Measurements from ENCODE around the gene ASL. TPM values are rescaled to one million over a fixed set of nuclear protein-coding genes. Genes with fewer than 3 reads are reported as not detected.
"Not testable (repeated sequence)": the region's sequence is repeated elsewhere in the genome, so short reads cannot be mapped to it uniquely, and the experiment has no call there.

The ASL gene
- total RNA-seq, 4 donors from 2014 or later: 7.2 to 63.2 (median 22.4) TPM

GRCh38 chr7:66119245-66119850, 43.7 kb downstream of the ASL start:
- H3K27me3 ChIP-seq: no peaks in the 10 kb centered on the region
- no peak overlapping the region for H3K4me3 ChIP-seq
- TF ChIP-seq POLR2A (IDR thresholded peaks at IDR 0.05) (no peak), CTCF (IDR thresholded peaks at IDR 0.05) (no peak)
- H3K9me3 ChIP-seq: no peaks in the 10 kb centered on the region
- peaks cover 7 to 10% of the 10 kb centered on the region in 2 donors for H3K4me1 ChIP-seq
- H3K36me3 ChIP-seq: no peaks in the 10 kb centered on the region
- DNase-seq: no peak
- H3K27ac ChIP-seq: no peak overlapping the region
- intact Hi-C loops (cut with DNase I; ENCODE audit: low total_unique reads): no loop called here

GRCh38 chr7:66123175-66123528, 47.5 kb downstream of the ASL start:
- no peak overlapping the region for H3K27ac ChIP-seq
- no peaks in the 10 kb centered on the region for H3K36me3 ChIP-seq
- intact Hi-C loops (cut with DNase I; ENCODE audit: low total_unique reads): no loop called here
- H3K27me3 ChIP-seq: no peaks in the 10 kb centered on the region
- H3K4me3 ChIP-seq: no peak overlapping the region
- H3K9me3 ChIP-seq: no peaks in the 10 kb centered on the region
- DNase-seq: no peak
- peaks cover under 1 to 4% of the 10 kb centered on the region in 2 donors for H3K4me1 ChIP-seq
- TF ChIP-seq CTCF (IDR thresholded peaks at IDR 0.05): no peak
- TF ChIP-seq POLR2A (IDR thresholded peaks at IDR 0.05): no peak

GRCh38 chr7:66124569-66124861, 48.9 kb downstream of the ASL start:
- H3K27me3 ChIP-seq; DNase-seq; H3K9me3 ChIP-seq; H3K36me3 ChIP-seq; H3K4me3 ChIP-seq; H3K4me1 ChIP-seq; intact Hi-C loops (cut with DNase I; ENCODE audit: low total_unique reads): not testable (repeated sequence)
- H3K27ac ChIP-seq: peak overlapping the region in 1 of 2 donors; percentile 54

- Histone ChIP-seq H3K4me1 (peaks cover 0 to 4% of the 10 kb centered on the region in 2 donors), H3K4me3 (no peak overlapping the region), H3K27me3 (no peaks in the 10 kb centered on the region), H3K36me3 (no peaks in the 10 kb centered on the region), H3K27ac (peak overlapping the region in 1 of 2 donors; percentile 15), H3K9me3 (no peaks in the 10 kb centered on the region)
- TF ChIP-seq CTCF (IDR thresholded peaks at IDR 0.05): no peak
- DNase-seq: no peak
- intact Hi-C loops (cut with DNase I; ENCODE audit: low total_unique reads): no loop called here
Measured at GRCh38 chr7:66125052-66125694, 49.6 kb downstream of the ASL start.

GRCh38 chr7:66125781-66126352, 50.2 kb downstream of the ASL start:
- H3K36me3 ChIP-seq; intact Hi-C loops (cut with DNase I; ENCODE audit: low total_unique reads); H3K9me3 ChIP-seq; H3K27me3 ChIP-seq; H3K4me1 ChIP-seq; H3K4me3 ChIP-seq; DNase-seq: not testable (repeated sequence)
- peak overlapping the region in 1 of 2 donors; percentile 15 for H3K27ac ChIP-seq

GRCh38 chr7:66127172-66127571, 51.6 kb downstream of the ASL start:
- H3K9me3 ChIP-seq; intact Hi-C loops (cut with DNase I; ENCODE audit: low total_unique reads); DNase-seq; H3K27ac ChIP-seq; H3K4me3 ChIP-seq; H3K27me3 ChIP-seq; H3K4me1 ChIP-seq; H3K36me3 ChIP-seq: not testable (repeated sequence)

All from uterus (tissue), 4 donors.